GM12874 (cell line): ENCODE results near the gene ARL6IP5.

Source experiments
- CTCF ChIP-seq: IDR thresholded peaks from 2 replicates; pipeline ENCODE4 v1.5.1; 2011; ENCODE audit warnings: low read depth, mild to moderate bottlenecking, control low read depth, low read length, moderate library complexity; ENCODE audit not compliant: insufficient read depth

The ARL6IP5 gene

GRCh38 chr3:69081583-69082262 lies 3.0 kb upstream of the ARL6IP5 start:
- no peak for TF ChIP-seq CTCF

GRCh38 chr3:69082361-69082760 lies 2.4 kb upstream of the ARL6IP5 start:
- TF ChIP-seq CTCF: no peak

- no peak for TF ChIP-seq CTCF
Observed at GRCh38 chr3:69082805-69083204, 1.9 kb upstream of the ARL6IP5 start.

GRCh38 chr3:69085168-69085832 lies 563 bp downstream of the ARL6IP5 start:
- no peak for TF ChIP-seq CTCF

- no peak for TF ChIP-seq CTCF
Observed at GRCh38 chr3:69085833-69086722, 1.3 kb downstream of the ARL6IP5 start.

GRCh38 chr3:69087030-69087791 lies 2.5 kb downstream of the ARL6IP5 start:
- TF ChIP-seq CTCF: no peak
